Right cardiac atrium (tissue), 5 donors: Measurements from ENCODE around the gene CLDN9. TPM values are rescaled to one million over a fixed set of nuclear protein-coding genes. Genes with fewer than 3 reads are reported as not detected.
A peak's percentile ranks its signal among the peaks of the same experiment; 100 is the strongest.

Experiments
- ATAC-seq, 2 donors: fragments of 200-7000 bp; cut with Tn5 transposase; one replicate each; pipeline versions ENCODE4 v1.8.0 to v1.9.1; 2020; ENCODE audit warnings: moderate library complexity in 2 of 2, mild to moderate bottlenecking in 1 of 2
- DNase-seq, 3 donors: peaks; one replicate each; pipeline ENCODE4 v3.0.0-alpha.2; 2020
- H3K27ac ChIP-seq: one replicate; pipeline ENCODE4 v1.5.1; 2013; ENCODE audit warnings: mild to moderate bottlenecking, low read length, control low read depth, moderate library complexity
- H3K27me3 ChIP-seq: one replicate; pipeline ENCODE4 v1.6.1; 2013; ENCODE audit not compliant: control insufficient read depth, insufficient read depth
- H3K4me1 ChIP-seq: one replicate; pipeline ENCODE4 v1.6.1; 2013; ENCODE audit warnings: low read length; ENCODE audit not compliant: control insufficient read depth, insufficient read depth
- H3K4me3 ChIP-seq: one replicate; pipeline ENCODE4 v1.5.1; 2013; ENCODE audit warnings: low read length, control low read depth
- H3K9me3 ChIP-seq: one replicate; pipeline ENCODE4 v1.6.1; 2013; ENCODE audit warnings: low read length; ENCODE audit not compliant: control insufficient read depth
- WGBS: extraction: QIAGEN DNeasy Blood & Tissue Kit; methylation state at CpG from one replicate; pipeline ENCODE4 v1.1.7; 2013; 5-methylcytosine and 5-hydroxymethylcytosine counted together
- intact Hi-C, 4 donors: fragments of 100-400 bp; cut with DNase I; formaldehyde crosslinking; loops; one replicate each; pipeline versions ENCODE4 v1.11.0 to v1.14.0; 2022 to 2023
- polyA plus RNA-seq: library from polyadenylated mRNA; stranded (reverse); fragments of 200-250 nt; gene quantifications from one replicate; pipeline ENCODE4 v1.2.3, GENCODE V29; 2013
- total RNA-seq, 4 donors: library from RNA; stranded (reverse); fragmentation: NEBNext Ultra II Directional; extraction: Animal tissue kit (Norgen Biotek cat#: 25700); gene quantifications; one replicate each; pipeline ENCODE4 v1.2.1, GENCODE V29; 2021
- donor health status: healthy with polysubstance abuse.
- donor health status: DM: no; HTN: yes; CAD: no.
- donor health status: DM: no; HTN: no; CAD: no.
- donor health status: DM: no; HTN: yes; CAD: no; lungs with severe emphysema.
- donor health status: DM: yes; HTN: yes; CAD: no.

The CLDN9 gene
- total and polyA plus RNA-seq, 5 donors: 0.14 to 0.46 (median 0.32) TPM

GRCh38 chr16:2985462-2985861 is 27.3 kb upstream of the CLDN9 start:
- intact Hi-C loops: no loop called here

GRCh38 chr16:2985893-2986355 is 26.8 kb upstream of the CLDN9 start:
- no peaks in the 10 kb centered on the region for H3K4me1 ChIP-seq
- no peak overlapping the region for H3K4me3 ChIP-seq
- no peaks in the 10 kb centered on the region for H3K9me3 ChIP-seq
- no peaks in the 10 kb centered on the region for H3K27me3 ChIP-seq
- H3K27ac ChIP-seq: peak overlapping the region; percentile 61
- DNase-seq (peak in 2 of 3 donors; percentile 82 to 83), ATAC-seq (peak; percentile 56 to 67)
- intact Hi-C loops: no loop called here
- 61% methylated on average over 15 of the region's 15 CpGs for WGBS

More at GRCh38 chr16:2985462-2985861, 27.3 kb upstream of the CLDN9 start:
- H3K27me3 ChIP-seq: no peaks in the 10 kb centered on the region
- no peak overlapping the region for H3K4me3 ChIP-seq
- H3K27ac ChIP-seq: peak overlapping the region; percentile 61
- no peaks in the 10 kb centered on the region for H3K9me3 ChIP-seq
- ATAC-seq (peak; percentile 23 to 46), DNase-seq (peak in 2 of 3 donors; percentile 73 to 86)
- H3K4me1 ChIP-seq: no peaks in the 10 kb centered on the region
- 40% methylated on average over 9 of the region's 9 CpGs for WGBS

GRCh38 chr16:2986623-2987188 is 26.0 kb upstream of the CLDN9 start:
- DNase-seq (no peak), ATAC-seq (no peak)
- Histone ChIP-seq H3K9me3 (no peaks in the 10 kb centered on the region), H3K4me1 (no peaks in the 10 kb centered on the region), H3K27ac (no peak overlapping the region), H3K4me3 (no peak overlapping the region), H3K27me3 (no peaks in the 10 kb centered on the region)
- intact Hi-C loops: no loop called here
- WGBS: 77% methylated on average over 17 of the region's 17 CpGs

- H3K27ac ChIP-seq: no peak overlapping the region
- no peaks in the 10 kb centered on the region for H3K9me3 ChIP-seq
- no peaks in the 10 kb centered on the region for H3K4me1 ChIP-seq
- ATAC-seq (no peak), DNase-seq (no peak)
- H3K4me3 ChIP-seq: no peak overlapping the region
- WGBS: 80% methylated on average over 9 of the region's 9 CpGs
- intact Hi-C loops: no loop called here
- no peaks in the 10 kb centered on the region for H3K27me3 ChIP-seq
These were observed 25.4 kb upstream of the CLDN9 start for GRCh38 chr16:2987286-2987685.

GRCh38 chr16:2987833-2988232 is 24.9 kb upstream of the CLDN9 start:
- DNase-seq (no peak), ATAC-seq (no peak)
- no peaks in the 10 kb centered on the region for H3K27me3 ChIP-seq
- H3K27ac ChIP-seq: no peak overlapping the region
- WGBS: 59% methylated on average over 8 of the region's 8 CpGs
- intact Hi-C loops: no loop called here
- no peaks in the 10 kb centered on the region for H3K9me3 ChIP-seq
- H3K4me3 ChIP-seq: no peak overlapping the region
- H3K4me1 ChIP-seq: no peaks in the 10 kb centered on the region

- WGBS: 56% methylated on average over 8 of the region's 8 CpGs
- no peaks in the 10 kb centered on the region for H3K4me1 ChIP-seq
- no peak overlapping the region for H3K27ac ChIP-seq
- intact Hi-C loops: no loop called here
- H3K4me3 ChIP-seq: no peak overlapping the region
- DNase-seq (no peak), ATAC-seq (no peak)
- H3K27me3 ChIP-seq: no peaks in the 10 kb centered on the region
- H3K9me3 ChIP-seq: no peaks in the 10 kb centered on the region
These were observed 24.1 kb upstream of the CLDN9 start for GRCh38 chr16:2988590-2989099.

GRCh38 chr16:2990891-2991290 is 21.8 kb upstream of the CLDN9 start:
- no peak overlapping the region for H3K4me3 ChIP-seq
- peak in 1 of 3 donors; percentile 54 for DNase-seq
- H3K27ac ChIP-seq: no peak overlapping the region
- H3K27me3 ChIP-seq: no peaks in the 10 kb centered on the region
- intact Hi-C loops: no loop called here
- H3K4me1 ChIP-seq: no peaks in the 10 kb centered on the region
- ATAC-seq: no peak
- 73% methylated on average over 10 of the region's 10 CpGs for WGBS
- H3K9me3 ChIP-seq: no peaks in the 10 kb centered on the region

GRCh38 chr16:2991566-2992261 is 21.0 kb upstream of the CLDN9 start:
- H3K9me3 ChIP-seq: no peaks in the 10 kb centered on the region
- intact Hi-C loops: no loop called here
- no peak overlapping the region for H3K4me3 ChIP-seq
- no peak overlapping the region for H3K27ac ChIP-seq
- DNase-seq: no peak
- no peaks in the 10 kb centered on the region for H3K4me1 ChIP-seq
- no peaks in the 10 kb centered on the region for H3K27me3 ChIP-seq
- WGBS: 89% methylated on average over 12 of the region's 12 CpGs
- no peak for ATAC-seq

GRCh38 chr16:2992383-2993081 is 20.2 kb upstream of the CLDN9 start:
- no peak for DNase-seq
- no peaks in the 10 kb centered on the region for H3K27me3 ChIP-seq
- 81% methylated on average over 14 of the region's 14 CpGs for WGBS
- no peak for ATAC-seq
- no peaks in the 10 kb centered on the region for H3K9me3 ChIP-seq
- H3K4me3 ChIP-seq: no peak overlapping the region
- H3K27ac ChIP-seq: no peak overlapping the region
- no peaks in the 10 kb centered on the region for H3K4me1 ChIP-seq
- intact Hi-C loops: no loop called here

- no peaks in the 10 kb centered on the region for H3K4me1 ChIP-seq
- WGBS: 71% methylated on average over 13 of the region's 13 CpGs
- no peak overlapping the region for H3K27ac ChIP-seq
- intact Hi-C loops: no loop called here
- H3K27me3 ChIP-seq: no peaks in the 10 kb centered on the region
- no peak overlapping the region for H3K4me3 ChIP-seq
- DNase-seq (no peak), ATAC-seq (no peak)
- no peaks in the 10 kb centered on the region for H3K9me3 ChIP-seq
These were observed 16.4 kb upstream of the CLDN9 start for GRCh38 chr16:2996298-2996697.

GRCh38 chr16:2999929-3000328 is 12.8 kb upstream of the CLDN9 start:
- 74% methylated on average over 6 of the region's 6 CpGs for WGBS
- intact Hi-C loops: no loop called here
- Histone ChIP-seq H3K9me3 (no peaks in the 10 kb centered on the region), H3K4me3 (no peak overlapping the region), H3K4me1 (no peaks in the 10 kb centered on the region), H3K27me3 (no peaks in the 10 kb centered on the region), H3K27ac (no peak overlapping the region)
- no peak for ATAC-seq
- DNase-seq: no peak
